Lung (tissue), 12 donors: ENCODE data around the gene GPNMB. TPM values are rescaled to one million over a fixed set of nuclear protein-coding genes. Genes with fewer than 3 reads are reported as not detected.
"Not testable (repeated sequence)": the region's sequence is repeated elsewhere in the genome, so short reads cannot be mapped to it uniquely, and the experiment has no call there.

Experiments
- ATAC-seq: fragments of 200-7000 bp; cut with Tn5 transposase; one replicate; pipeline ENCODE4 v1.9.1; 2020; ENCODE audit warnings: moderate number of reproducible peaks; ENCODE audit not compliant: insufficient read depth, low FRiP score
- DNase-seq, 3 donors: peaks; one replicate each; pipeline ENCODE4 v3.0.0-alpha.2; 2013 to 2017
- H3K27ac ChIP-seq, 2 donors: one replicate each; pipeline ENCODE4 v1.5.1; 2013; ENCODE audit warnings: mild to moderate bottlenecking in 2 of 2, moderate library complexity in 2 of 2, control low read depth in 1 of 2, inconsistent platforms in 1 of 2, low read depth in 1 of 2, low read length in 1 of 2
- H3K27me3 ChIP-seq, 3 donors: one replicate each; pipeline ENCODE4 v1.5.1; 2013; ENCODE audit warnings: low read length in 2 of 3; ENCODE audit not compliant: control insufficient read depth in 3 of 3, insufficient read depth in 3 of 3
- H3K36me3 ChIP-seq, 4 donors: one replicate each; pipeline ENCODE4 v1.5.1; 2013; ENCODE audit warnings: low read length in 4 of 4, mild to moderate bottlenecking in 1 of 4, moderate library complexity in 1 of 4; ENCODE audit not compliant: control insufficient read depth in 4 of 4, insufficient read depth in 4 of 4
- H3K4me1 ChIP-seq, 5 donors: one replicate each; pipeline ENCODE4 v1.5.1; 2013; ENCODE audit warnings: low read length in 5 of 5, mild to moderate bottlenecking in 2 of 5, moderate library complexity in 1 of 5; ENCODE audit not compliant: control insufficient read depth in 5 of 5, insufficient read depth in 5 of 5
- H3K4me3 ChIP-seq: one replicate; pipeline ENCODE4 v1.5.1; 2013; ENCODE audit warnings: mild to moderate bottlenecking, control low read depth, moderate library complexity
- H3K9ac ChIP-seq, 2 donors: one replicate each; pipeline ENCODE4 v1.5.1; 2013; ENCODE audit warnings: low read length in 2 of 2, control low read depth in 1 of 2; ENCODE audit not compliant: insufficient read depth in 1 of 2
- H3K9me3 ChIP-seq, 4 donors: one replicate each; pipeline ENCODE4 v1.5.1; 2013; ENCODE audit warnings: low read length in 3 of 4, mild to moderate bottlenecking in 1 of 4, moderate library complexity in 1 of 4; ENCODE audit not compliant: control insufficient read depth in 4 of 4, insufficient read depth in 3 of 4
- CTCF ChIP-seq: IDR thresholded peaks from 2 replicates; pipeline ENCODE4 v1.5.1; 2012; ENCODE audit warnings: mild to moderate bottlenecking; ENCODE audit errors: control extremely low read depth, extremely low read depth
- WGBS, 2 donors: extraction: QIAGEN DNeasy Blood & Tissue Kit; methylation state at CpG; one replicate each; pipeline ENCODE4 v1.1.7; 2013; 5-methylcytosine and 5-hydroxymethylcytosine counted together
- polyA plus RNA-seq, 2 donors: library from polyadenylated mRNA; stranded (reverse); fragments of 200-250 nt; gene quantifications; one replicate each; pipeline ENCODE4 v1.2.1, GENCODE V29; 2013
- total RNA-seq, 2 donors: library from RNA; depleted of rRNA in 1 of 2; stranded (reverse); fragments of >200 nt in 1 of 2; gene quantifications; one replicate each; pipeline ENCODE4 v1.2.1, GENCODE V29; 2014 to 2021
- donor health status: control.
- donor health status: control.
- donor health status: Bipolar disorder and iron deficiency.
- donor health status: healthy.
- donor health status: DM: yes; HTN: yes; CAD: no.

GPNMB gene
- total and polyA plus RNA-seq, 4 donors: 47.7 to 127 (median 77.5) TPM

GRCh38 chr7:23222439-23223030, 24.0 kb upstream of the GPNMB start:
- peaks cover 0 to 1% (median 0%) of the 10 kb centered on the region in 4 donors for H3K9me3 ChIP-seq
- H3K36me3 ChIP-seq: no peaks in the 10 kb centered on the region
- no peak overlapping the region for H3K27ac ChIP-seq
- H3K9ac ChIP-seq: no peak overlapping the region
- H3K27me3 ChIP-seq: no peaks in the 10 kb centered on the region
- ATAC-seq (no peak), DNase-seq (peak; percentile 69 to 79 (median 79))
- H3K4me3 ChIP-seq: no peak overlapping the region
- peaks cover 0 to 9% (median 0%) of the 10 kb centered on the region in 5 donors for H3K4me1 ChIP-seq
- no peak for TF ChIP-seq CTCF
- 49 to 67% methylated on average over 5 of the region's 5 CpGs for WGBS, 2 donors

DNA sequence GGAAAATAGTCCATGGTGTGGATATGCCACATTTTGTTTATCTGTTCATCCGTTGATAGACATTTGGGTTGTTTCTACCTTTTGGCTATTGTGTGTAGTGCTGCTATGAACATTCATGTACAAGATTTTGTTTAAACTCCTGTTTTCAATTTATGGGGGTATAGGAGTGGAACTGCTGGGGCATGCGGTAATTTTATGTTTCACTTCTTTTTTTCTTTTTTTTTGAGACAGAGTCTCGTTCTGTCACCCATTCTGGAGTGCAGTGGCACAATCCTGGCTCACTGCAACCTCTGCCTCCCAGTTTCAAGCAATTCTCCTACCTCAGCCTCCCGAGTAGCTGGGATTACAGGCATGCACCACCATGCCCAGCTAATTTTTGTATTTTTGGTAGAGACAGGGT, 22.2 kb upstream of the GPNMB start:
- not testable (repeated sequence) for H3K27ac ChIP-seq, ATAC-seq, H3K36me3 ChIP-seq, H3K27me3 ChIP-seq, H3K9me3 ChIP-seq, H3K4me1 ChIP-seq, H3K4me3 ChIP-seq, H3K9ac ChIP-seq, DNase-seq
- 82 to 85% methylated on average over 4 of the region's 4 CpGs for WGBS, 2 donors

DNA sequence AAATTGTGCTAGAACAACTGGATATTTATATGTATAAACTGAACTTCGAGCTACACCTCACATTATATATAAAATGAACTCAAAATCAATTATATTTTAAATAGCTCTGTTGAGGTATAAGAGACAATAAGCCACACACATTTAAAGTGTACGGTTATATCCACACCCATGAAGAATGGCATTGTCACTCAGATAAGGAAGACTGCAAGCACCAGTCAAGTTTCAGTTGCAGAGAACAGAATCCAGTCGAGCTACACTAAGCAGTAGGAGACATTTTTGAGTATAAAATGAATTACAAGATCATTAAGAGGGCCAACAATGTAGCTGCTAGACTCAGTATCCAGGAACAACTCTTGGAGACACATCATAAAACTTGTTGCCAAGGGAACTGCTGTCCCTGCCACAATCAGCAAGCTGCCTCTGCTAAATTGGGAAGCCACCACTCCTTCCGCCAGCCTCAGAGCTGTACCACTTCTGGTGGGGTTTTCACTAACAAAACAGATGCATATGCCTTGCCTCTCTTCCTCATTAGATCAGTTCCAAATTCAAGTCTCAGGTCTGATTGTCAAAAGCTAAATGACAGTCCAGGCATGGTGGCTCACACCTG, 19.6 kb upstream of the GPNMB start:
- peaks cover 0 to 3% (median 0%) of the 10 kb centered on the region in 4 donors for H3K9me3 ChIP-seq
- no peaks in the 10 kb centered on the region for H3K27me3 ChIP-seq
- no peak overlapping the region for H3K27ac ChIP-seq
- DNase-seq: peak in 1 of 3 donors; percentile 16
- 82 to 87% methylated on average over 4 of the region's 4 CpGs for WGBS, 2 donors
- H3K9ac ChIP-seq: no peak overlapping the region
- ATAC-seq: no peak
- peaks cover 0 to 9% (median 0%) of the 10 kb centered on the region in 5 donors for H3K4me1 ChIP-seq
- no peaks in the 10 kb centered on the region for H3K36me3 ChIP-seq
- no peak overlapping the region for H3K4me3 ChIP-seq
- no peak for TF ChIP-seq CTCF

DNA sequence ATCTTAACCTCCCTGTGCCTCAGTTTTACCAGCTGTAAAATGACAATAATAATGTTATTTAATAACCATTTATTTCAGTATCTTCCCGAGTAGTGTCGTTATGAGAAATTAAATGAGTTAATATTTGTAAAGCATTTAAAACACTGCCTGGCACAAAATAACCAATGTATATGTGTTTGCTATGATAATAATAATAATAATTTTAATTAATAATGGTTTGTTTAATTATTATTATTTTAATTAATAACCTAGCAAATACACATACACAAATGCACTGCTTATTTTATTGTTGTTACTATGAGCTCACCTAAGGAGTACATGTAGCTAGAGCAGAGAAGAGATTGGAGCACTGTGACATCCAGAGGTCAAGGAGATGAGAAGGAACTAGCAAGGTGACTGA, 18.2 kb upstream of the GPNMB start:
- H3K36me3 ChIP-seq: no peaks in the 10 kb centered on the region
- DNase-seq: no peak
- H3K4me3 ChIP-seq: no peak overlapping the region
- ATAC-seq: no peak
- H3K27ac ChIP-seq: no peak overlapping the region
- TF ChIP-seq CTCF: no peak
- no peaks in the 10 kb centered on the region for H3K27me3 ChIP-seq
- no peak overlapping the region for H3K9ac ChIP-seq
- no peaks in the 10 kb centered on the region for H3K4me1 ChIP-seq
- WGBS, 2 donors: 95 to 98% methylated on average over 2 of the region's 2 CpGs
- peaks cover 0 to 3% (median 0%) of the 10 kb centered on the region in 4 donors for H3K9me3 ChIP-seq
